Upper lobe of left lung (tissue), 4 donors: ENCODE data around the gene MARS1.

Experiments used
- CTCF ChIP-seq, 6 experiments: fragments of 450-650 bp in 4 of 6; fragments of 200-600 bp in 2 of 6; sonication (generic) in 2 of 6; IDR thresholded peaks; one replicate each; pipeline ENCODE4 v1.5.1; 2016 to 2019; ENCODE audit warnings: antibody characterized with exemption in 6 of 6
- EP300 ChIP-seq, 4 donors: sonication (generic); formaldehyde crosslinking; IDR thresholded peaks; one replicate each; pipeline ENCODE4 v1.5.1; 2017; ENCODE audit warnings: antibody characterized with exemption in 4 of 4, control low read depth in 2 of 4
- POLR2A ChIP-seq, 4 donors: fragments of 450-650 bp; IDR thresholded peaks; one replicate each; pipeline ENCODE4 v1.5.1; 2016 to 2017; ENCODE audit warnings: antibody characterized with exemption in 4 of 4, mild to moderate bottlenecking in 2 of 4
- POLR2AphosphoS5 ChIP-seq, 2 donors: sonication (generic); formaldehyde crosslinking; IDR thresholded peaks; one replicate each; pipeline ENCODE4 v1.5.1; 2017; ENCODE audit warnings: antibody characterized with exemption in 2 of 2

GRCh38 chr12:57523706-57524614, 36.1 kb downstream of the MARS1 start:
- TF ChIP-seq EP300 (IDR thresholded peaks at IDR 0.05): no peak
- no peak for TF ChIP-seq CTCF (IDR thresholded peaks at IDR 0.05)
- no peak for TF ChIP-seq POLR2A (IDR thresholded peaks at IDR 0.05)
- TF ChIP-seq POLR2AphosphoS5 (IDR thresholded peaks at IDR 0.05): no peak
